Activated T-cell treated with anti-CD3 and anti-CD28 coated beads, Interleukin-2, amount 50 U/mL, for 1 hour (primary cell): ENCODE results near the gene AICDA.
A peak's percentile ranks its signal among the peaks of the same experiment; 100 is the strongest.
"Not testable (repeated sequence)": the region's sequence is repeated elsewhere in the genome, so short reads cannot be mapped to it uniquely, and the experiment has no call there.

Source experiments
- DNase-seq: peaks from one replicate; pipeline ENCODE4 v3.0.0-alpha.2; 2020

The AICDA gene

GRCh38 chr12:8612629-8613028 is at the start of gene AICDA:
TSS of gene AICDA (minus strand) at chr12:8612859. CDS start at chr12:8612767, 92 bp downstream.
- no peak for DNase-seq

- no peak for DNase-seq
Measured at GRCh38 chr12:8661751-8662150, 49.1 kb upstream of the AICDA start.

GRCh38 chr12:8661016-8661415 is 48.4 kb upstream of the AICDA start:
- no peak for DNase-seq

GRCh38 chr12:8658346-8658745 is 45.7 kb upstream of the AICDA start:
- DNase-seq: no peak

- DNase-seq: no peak
Measured at GRCh38 chr12:8655421-8655820, 42.8 kb upstream of the AICDA start.

- DNase-seq: peak; percentile 28
Measured at GRCh38 chr12:8648576-8649205, 36.0 kb upstream of the AICDA start.

GRCh38 chr12:8647968-8648367 is 35.3 kb upstream of the AICDA start:
- no peak for DNase-seq

- DNase-seq: no peak
Measured at GRCh38 chr12:8644345-8645248, 31.9 kb upstream of the AICDA start.

GRCh38 chr12:8642775-8643174 is 30.1 kb upstream of the AICDA start:
- DNase-seq: no peak

- DNase-seq: no peak
Measured at GRCh38 chr12:8639936-8640335, 27.3 kb upstream of the AICDA start.

- no peak for DNase-seq
Measured at GRCh38 chr12:8638951-8639350, 26.3 kb upstream of the AICDA start.

GRCh38 chr12:8637666-8638065 is 25.0 kb upstream of the AICDA start:
- DNase-seq: no peak

GRCh38 chr12:8637244-8637643 is 24.6 kb upstream of the AICDA start:
- DNase-seq: no peak

- no peak for DNase-seq
Measured at GRCh38 chr12:8636581-8636980, 23.9 kb upstream of the AICDA start.

GRCh38 chr12:8636007-8636346 is 23.3 kb upstream of the AICDA start:
- not testable (repeated sequence) for DNase-seq

GRCh38 chr12:8635342-8636006 is 22.8 kb upstream of the AICDA start:
- DNase-seq: not testable (repeated sequence)

- no peak for DNase-seq
Measured at GRCh38 chr12:8630131-8630530, 17.5 kb upstream of the AICDA start.

GRCh38 chr12:8629486-8630033 is 16.9 kb upstream of the AICDA start:
- DNase-seq: no peak

- DNase-seq: no peak
Measured at GRCh38 chr12:8628731-8629130, 16.1 kb upstream of the AICDA start.

- not testable (repeated sequence) for DNase-seq
Measured at GRCh38 chr12:8624750-8625149, 12.1 kb upstream of the AICDA start.

- DNase-seq: no peak
Measured at GRCh38 chr12:8622646-8623045, 10.0 kb upstream of the AICDA start.

- DNase-seq: no peak
Measured at GRCh38 chr12:8615206-8615605, 2.5 kb upstream of the AICDA start.

GRCh38 chr12:8613881-8614280 is 1.2 kb upstream of the AICDA start:
- not testable (repeated sequence) for DNase-seq
